GM12878 (cell line): ENCODE results near the gene ERN1. TPM values are rescaled to one million over a fixed set of nuclear protein-coding genes. Genes with fewer than 3 reads are reported as not detected.

Source experiments
- ATAC-seq: fragments of 200-7000 bp; cut with Tn5 transposase; 3 replicates; pipeline ENCODE4 v1.9.1; 2020; ENCODE audit warnings: mild to moderate bottlenecking, moderate library complexity
- BruUV-seq: library from RNA; stranded (reverse); fragments of 400-500 nt; replicated peaks from 2 replicates; lab custom pipeline; 2021; lab: Mats Ljungman, UMichigan
- CTCF ChIA-PET: fragments of 300-600 bp; sonication (Branson Sonifier 250); formaldehyde crosslinking; extraction: SDS; loops from one replicate; lab custom pipeline; 2021; ENCODE audit warnings: inconsistent platforms; lab: Yijun Ruan, JAX
- POLR2A ChIA-PET: fragments of 350-600 bp; formaldehyde crosslinking; extraction: SDS; loops from one replicate; lab custom pipeline; 2021; ENCODE audit warnings: inconsistent platforms; lab: Charles Lee
- RAD21 ChIA-PET: fragments of 300-600 bp; sonication (Branson Sonifier 250); formaldehyde crosslinking; loops from one replicate; lab custom pipeline; 2023; ENCODE audit warnings: antibody characterized with exemption; ENCODE audit not compliant: unreplicated experiment; lab: Charles Lee
- SMC1A ChIA-PET: fragments of 300-600 bp; sonication (Branson Sonifier 250); formaldehyde crosslinking; loops from one replicate; lab custom pipeline; 2023; ENCODE audit not compliant: unreplicated experiment, uncharacterized antibody; lab: Charles Lee
- DNase-seq: peaks from one replicate; pipeline ENCODE4 v3.0.0-alpha.2; 2011; ENCODE audit warnings: low read depth, low spot score
- FAIRE-seq: peaks from 3 replicates; lab custom pipeline; 2011; peaks lifted over from hg19 to GRCh38; lab: Jason Lieb, UNC
- H2AFZ ChIP-seq: 2 replicates; pipeline ENCODE4 v1.6.0; 2011; ENCODE audit warnings: low read depth, low read length, control low read depth; ENCODE audit not compliant: control insufficient read depth
- H3K27ac ChIP-seq: 2 replicates; pipeline ENCODE4 v1.5.1; 2011; ENCODE audit warnings: control low read depth; ENCODE audit not compliant: control insufficient read depth, insufficient read depth
- H3K27me3 ChIP-seq, 2 experiments: replicated peaks in 1 of 2; 2 replicates each; pipeline versions ENCODE4 v1.6.0 to v1.6.1; 2011; ENCODE audit warnings: low read length in 1 of 2; ENCODE audit not compliant: control insufficient read depth in 2 of 2, insufficient read depth in 2 of 2
- H3K36me3 ChIP-seq, 2 experiments: 2 replicates each; pipeline ENCODE4 v1.5.1; 2011; ENCODE audit warnings: low read length in 1 of 2; ENCODE audit not compliant: control insufficient read depth in 2 of 2, insufficient read depth in 2 of 2
- H3K4me1 ChIP-seq: 2 replicates; pipeline ENCODE4 v1.6.1; 2011; ENCODE audit warnings: mild to moderate bottlenecking, low read length, moderate library complexity, mixed read lengths; ENCODE audit not compliant: control insufficient read depth, insufficient read depth
- H3K4me2 ChIP-seq: 2 replicates; pipeline ENCODE4 v1.6.0; 2011; ENCODE audit warnings: control low read depth; ENCODE audit not compliant: control insufficient read depth, insufficient read depth
- H3K4me3 ChIP-seq: fragments of 200-600 bp; sonication (generic); 2 replicates; pipeline ENCODE4 v1.5.1; 2016
- H3K79me2 ChIP-seq: 2 replicates; pipeline ENCODE4 v1.6.0; 2011; ENCODE audit warnings: low read length; ENCODE audit not compliant: control insufficient read depth, insufficient read depth
- H3K9ac ChIP-seq: 2 replicates; pipeline ENCODE4 v1.8.0; 2011; ENCODE audit warnings: low read length, control low read depth, mixed read lengths; ENCODE audit not compliant: control insufficient read depth, insufficient read depth
- H3K9me3 ChIP-seq: replicated peaks from 3 replicates; pipeline ENCODE4 v1.5.1; 2011; ENCODE audit warnings: mild to moderate bottlenecking, low read length; ENCODE audit not compliant: control insufficient read depth, insufficient read depth
- H4K20me1 ChIP-seq: 2 replicates; pipeline ENCODE4 v1.6.0; 2011; ENCODE audit not compliant: control insufficient read depth, insufficient read depth
- BACH1 ChIP-seq: fragments of 450-650 bp; IDR thresholded peaks from 2 replicates; pipeline ENCODE4 v1.6.1; 2017; ENCODE audit warnings: mild to moderate bottlenecking, borderline replicate concordance
- CHD2 ChIP-seq: IDR thresholded peaks from 2 replicates; pipeline ENCODE4 v1.6.1; 2011; ENCODE audit warnings: low read depth, low read length, improper control_type of control experiment, borderline replicate concordance
- DPF2 ChIP-seq: fragments of 450-650 bp; IDR thresholded peaks from 2 replicates; pipeline ENCODE4 v1.6.1; 2017; ENCODE audit warnings: mild to moderate bottlenecking
- EZH2 ChIP-seq: IDR thresholded peaks from 2 replicates; pipeline ENCODE4 v1.6.1; 2012; ENCODE audit warnings: low read depth, mild to moderate bottlenecking, control low read depth, inconsistent platforms, low read length, borderline replicate concordance; ENCODE audit not compliant: control insufficient read depth
- HDGF ChIP-seq: fragments of 450-650 bp; IDR thresholded peaks from 2 replicates; pipeline ENCODE4 v1.6.1; 2016; ENCODE audit warnings: antibody characterized with exemption
- KDM1A ChIP-seq: fragments of 200-600 bp; sonication (generic); IDR thresholded peaks from 2 replicates; pipeline ENCODE4 v1.6.1; 2016; ENCODE audit warnings: borderline replicate concordance
- MEF2A ChIP-seq: IDR thresholded peaks from 2 replicates; pipeline ENCODE4 v1.6.1; 2011; ENCODE audit warnings: low read depth, mild to moderate bottlenecking, low read length, moderate library complexity; ENCODE audit not compliant: insufficient read depth
- NFXL1 ChIP-seq: fragments of 450-650 bp; IDR thresholded peaks from 2 replicates; pipeline ENCODE4 v1.6.1; 2017; ENCODE audit warnings: antibody characterized with exemption, mild to moderate bottlenecking, borderline replicate concordance
- NR2F1 ChIP-seq: fragments of 450-650 bp; conservative IDR thresholded peaks from 2 replicates; pipeline ENCODE4 v1.6.1; 2017; ENCODE audit warnings: mild to moderate bottlenecking
- PAX8 ChIP-seq: fragments of 450-650 bp; IDR thresholded peaks from 2 replicates; pipeline ENCODE4 v1.6.1; 2017; ENCODE audit warnings: mild to moderate bottlenecking, moderate library complexity
- RCOR1 ChIP-seq: conservative IDR thresholded peaks from 2 replicates; pipeline ENCODE4 v1.6.1; 2012; ENCODE audit warnings: low read depth, low read length, improper control_type of control experiment
- SMAD5 ChIP-seq: IDR thresholded peaks from 2 replicates; pipeline ENCODE4 v1.6.1; 2016; ENCODE audit warnings: antibody characterized with exemption, low read depth
- SP1 ChIP-seq: IDR thresholded peaks from one replicate; pipeline ENCODE4 v1.6.1; 2011; ENCODE audit warnings: low read depth, low read length
- WRNIP1 ChIP-seq: IDR thresholded peaks from 2 replicates; pipeline ENCODE4 v1.6.1; 2011; ENCODE audit warnings: low read depth, low read length, improper control_type of control experiment, borderline replicate concordance
- WGBS: methylation state at CpG from one replicate; pipeline ENCODE4 v1.1.6; 2016; ENCODE audit warnings: low lambda C conversion rate; ENCODE audit not compliant: insufficient replicate concordance, insufficient coverage; ENCODE audit errors: missing lambda C conversion rate; 5-methylcytosine and 5-hydroxymethylcytosine counted together
- in situ Hi-C: fragments of 300-500 bp; cut with MboI; formaldehyde crosslinking; loops from 9 replicates; pipeline ENCODE4 v1.14.3; 2018; ENCODE audit warnings: mixed read lengths
- intact Hi-C: fragments of 100-400 bp; cut with micrococcal nuclease; formaldehyde crosslinking; loops from one replicate; pipeline ENCODE4 v1.14.2; 2022; ENCODE audit not compliant: unreplicated experiment
- polyA plus RNA-seq, 11 experiments: library from polyadenylated mRNA; depleted of rRNA in 4 of 11; unstranded in 6 of 11; stranded (reverse) in 5 of 11; fragments of >200 nt; fragmentation: Nextera tagmentation in 4 of 11; fragmentation: Illumina TruSeq in 1 of 11; extraction: Ambion mirVana in 4 of 11; extraction: Trizol in 1 of 11; gene quantifications; 1 replicate in 1 of 11; 2 replicates in 10 of 11; pipeline versions ENCODE4 v1.2.1 to v1.2.3, GENCODE V29; 2011 to 2016; ENCODE audit warnings: inconsistent platforms in 2 of 11, missing spikeins in 2 of 11, low read depth in 1 of 11
- total RNA-seq, 4 experiments: library from RNA; depleted of rRNA in 3 of 4; stranded (reverse); fragments of >200 nt in 3 of 4; fragmentation: Illumina TruSeq in 1 of 4; extraction: Trizol in 1 of 4; gene quantifications; 2 replicates each; pipeline versions ENCODE4 v1.2.1 to v1.2.3, GENCODE V29; 2013 to 2021
- TF ChIP-seq, protein P1 (sequence below): IDR thresholded peaks from 2 replicates; pipeline ENCODE4 v1.6.1; 2011; ENCODE audit warnings: mild to moderate bottlenecking, low read depth, low read length, moderate library complexity; ENCODE audit not compliant: insufficient replicate concordance
- TF ChIP-seq, protein P2 (sequence below): IDR thresholded peaks from 2 replicates; pipeline ENCODE4 v1.6.1; 2011; ENCODE audit warnings: borderline replicate concordance, low read depth, mild to moderate bottlenecking, moderate library complexity, mixed read lengths, low read length; ENCODE audit not compliant: insufficient read depth; ENCODE audit errors: extremely low read length
- TF ChIP-seq, protein P3 (sequence below): fragments of 450-650 bp; IDR thresholded peaks from 2 replicates; pipeline ENCODE4 v1.6.1; 2016; ENCODE audit warnings: mild to moderate bottlenecking
- TF ChIP-seq, protein P4 (sequence below): fragments of 450-650 bp; IDR thresholded peaks from 2 replicates; pipeline ENCODE4 v1.6.1; 2018; ENCODE audit warnings: borderline replicate concordance, mild to moderate bottlenecking; ENCODE audit not compliant: partially characterized antibody

ERN1 gene
- total and polyA plus RNA-seq, 10 of the 15 experiments (the other 5 are each of a cell fraction or from before 2014, with no cell fraction given) = 2.6 to 19.2 (median 7.6) TPM

DNA sequence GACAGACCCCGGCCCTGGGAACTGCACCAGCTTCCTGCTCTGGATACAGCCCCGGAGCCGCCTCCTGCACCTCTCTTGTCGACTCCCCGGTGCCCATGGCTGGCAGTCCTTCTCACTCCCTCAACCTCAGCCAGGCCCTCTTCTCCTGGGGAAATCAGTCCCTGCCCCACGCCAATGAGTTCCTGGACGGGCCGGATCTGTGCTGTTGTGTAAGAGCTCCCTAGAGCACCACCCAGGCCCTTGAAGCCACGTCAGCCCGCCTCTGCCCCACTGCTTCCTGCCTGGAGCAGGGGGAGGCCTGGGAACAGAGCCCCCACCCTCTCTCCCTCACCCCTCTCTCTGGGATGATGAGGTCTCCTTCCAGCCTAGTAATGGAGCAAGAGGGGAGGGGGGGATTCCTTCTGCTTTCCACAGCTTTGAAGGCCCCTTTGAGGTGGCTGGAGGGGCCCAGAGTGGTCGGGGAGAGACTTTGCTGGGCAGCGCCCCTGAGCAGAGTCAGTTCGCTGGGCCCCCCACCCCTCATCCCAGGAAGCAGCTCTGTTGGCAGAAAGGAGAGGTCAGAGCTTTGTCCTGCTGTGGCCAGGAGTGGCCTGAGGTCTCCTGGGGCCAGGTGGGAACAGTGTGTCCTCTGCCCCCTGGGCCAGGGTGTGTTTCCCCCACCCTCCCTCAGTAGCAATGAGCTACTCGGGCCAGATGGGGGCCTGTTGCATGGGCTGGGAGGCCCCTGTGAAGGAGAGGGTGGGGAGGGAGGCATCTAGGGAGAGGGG lies 128.0 kb downstream of the ERN1 start:
- CTCF ChIA-PET = interaction anchor here (0.5 to 1.4 kb wide), 2 partner anchors 11 to 25 kb away, joined by 3 to 4 read pairs; no protein-coding TSS in a partner anchor
- no peak overlapping the region for H3K4me2 ChIP-seq
- ATAC-seq (no peak), FAIRE-seq (no peak), DNase-seq (no peak)
- no peaks in the 10 kb centered on the region for H3K79me2 ChIP-seq
- no peaks in the 10 kb centered on the region for H3K9me3 ChIP-seq
- SMC1A ChIA-PET = no interaction called here
- RAD21 ChIA-PET = no interaction called here
- BruUV-seq = no TSS peak
- peaks cover 8 to 17% of the 10 kb centered on the region in 2 experiments; a peak in 3 of 4 replicates for H3K36me3 ChIP-seq
- no peak overlapping the region for H3K27ac ChIP-seq
- 83% methylated on average over 14 of the region's 14 CpGs for whole genome bisulfite sequencing
- POLR2A ChIA-PET = no interaction called here
- peaks cover 4% of the 10 kb centered on the region for H3K4me1 ChIP-seq
- H2AFZ ChIP-seq = no peak overlapping the region
- intact Hi-C loops (no loop called here), in situ Hi-C loops (no loop called here)
- H4K20me1 ChIP-seq = no peaks in the 10 kb centered on the region
- no peak overlapping the region for H3K4me3 ChIP-seq
- no peak overlapping the region for H3K9ac ChIP-seq
- peaks cover 3 to 4% of the 10 kb centered on the region in 2 experiments; a peak in 3 of 4 replicates for H3K27me3 ChIP-seq
- no peak for TF ChIP-seq NR2F1
- TF ChIP-seq SMAD5 = no peak
- TF ChIP-seq KDM1A = no peak
- TF ChIP-seq CHD2 = no peak
- no peak for TF ChIP-seq DPF2
- no peak for TF ChIP-seq SP1
- TF ChIP-seq, protein P1, sequence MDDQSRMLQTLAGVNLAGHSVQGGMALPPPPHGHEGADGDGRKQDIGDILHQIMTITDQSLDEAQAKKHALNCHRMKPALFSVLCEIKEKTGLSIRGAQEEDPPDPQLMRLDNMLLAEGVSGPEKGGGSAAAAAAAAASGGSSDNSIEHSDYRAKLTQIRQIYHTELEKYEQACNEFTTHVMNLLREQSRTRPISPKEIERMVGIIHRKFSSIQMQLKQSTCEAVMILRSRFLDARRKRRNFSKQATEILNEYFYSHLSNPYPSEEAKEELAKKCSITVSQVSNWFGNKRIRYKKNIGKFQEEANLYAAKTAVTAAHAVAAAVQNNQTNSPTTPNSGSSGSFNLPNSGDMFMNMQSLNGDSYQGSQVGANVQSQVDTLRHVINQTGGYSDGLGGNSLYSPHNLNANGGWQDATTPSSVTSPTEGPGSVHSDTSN = no peak
- no peak for TF ChIP-seq HDGF
- TF ChIP-seq, protein P2, sequence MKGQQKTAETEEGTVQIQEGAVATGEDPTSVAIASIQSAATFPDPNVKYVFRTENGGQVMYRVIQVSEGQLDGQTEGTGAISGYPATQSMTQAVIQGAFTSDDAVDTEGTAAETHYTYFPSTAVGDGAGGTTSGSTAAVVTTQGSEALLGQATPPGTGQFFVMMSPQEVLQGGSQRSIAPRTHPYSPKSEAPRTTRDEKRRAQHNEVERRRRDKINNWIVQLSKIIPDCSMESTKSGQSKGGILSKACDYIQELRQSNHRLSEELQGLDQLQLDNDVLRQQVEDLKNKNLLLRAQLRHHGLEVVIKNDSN = no peak
- TF ChIP-seq, protein P3, sequence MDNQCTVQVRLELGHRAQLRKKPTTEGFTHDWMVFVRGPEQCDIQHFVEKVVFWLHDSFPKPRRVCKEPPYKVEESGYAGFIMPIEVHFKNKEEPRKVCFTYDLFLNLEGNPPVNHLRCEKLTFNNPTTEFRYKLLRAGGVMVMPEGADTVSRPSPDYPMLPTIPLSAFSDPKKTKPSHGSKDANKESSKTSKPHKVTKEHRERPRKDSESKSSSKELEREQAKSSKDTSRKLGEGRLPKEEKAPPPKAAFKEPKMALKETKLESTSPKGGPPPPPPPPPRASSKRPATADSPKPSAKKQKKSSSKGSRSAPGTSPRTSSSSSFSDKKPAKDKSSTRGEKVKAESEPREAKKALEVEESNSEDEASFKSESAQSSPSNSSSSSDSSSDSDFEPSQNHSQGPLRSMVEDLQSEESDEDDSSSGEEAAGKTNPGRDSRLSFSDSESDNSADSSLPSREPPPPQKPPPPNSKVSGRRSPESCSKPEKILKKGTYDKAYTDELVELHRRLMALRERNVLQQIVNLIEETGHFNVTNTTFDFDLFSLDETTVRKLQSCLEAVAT = no peak
- TF ChIP-seq RCOR1 = no peak
- TF ChIP-seq BACH1 = no peak
- TF ChIP-seq MEF2A = no peak
- TF ChIP-seq NFXL1 = no peak
- TF ChIP-seq WRNIP1 = no peak
- no peak for TF ChIP-seq PAX8
- TF ChIP-seq EZH2 = no peak
- TF ChIP-seq, protein P4, sequence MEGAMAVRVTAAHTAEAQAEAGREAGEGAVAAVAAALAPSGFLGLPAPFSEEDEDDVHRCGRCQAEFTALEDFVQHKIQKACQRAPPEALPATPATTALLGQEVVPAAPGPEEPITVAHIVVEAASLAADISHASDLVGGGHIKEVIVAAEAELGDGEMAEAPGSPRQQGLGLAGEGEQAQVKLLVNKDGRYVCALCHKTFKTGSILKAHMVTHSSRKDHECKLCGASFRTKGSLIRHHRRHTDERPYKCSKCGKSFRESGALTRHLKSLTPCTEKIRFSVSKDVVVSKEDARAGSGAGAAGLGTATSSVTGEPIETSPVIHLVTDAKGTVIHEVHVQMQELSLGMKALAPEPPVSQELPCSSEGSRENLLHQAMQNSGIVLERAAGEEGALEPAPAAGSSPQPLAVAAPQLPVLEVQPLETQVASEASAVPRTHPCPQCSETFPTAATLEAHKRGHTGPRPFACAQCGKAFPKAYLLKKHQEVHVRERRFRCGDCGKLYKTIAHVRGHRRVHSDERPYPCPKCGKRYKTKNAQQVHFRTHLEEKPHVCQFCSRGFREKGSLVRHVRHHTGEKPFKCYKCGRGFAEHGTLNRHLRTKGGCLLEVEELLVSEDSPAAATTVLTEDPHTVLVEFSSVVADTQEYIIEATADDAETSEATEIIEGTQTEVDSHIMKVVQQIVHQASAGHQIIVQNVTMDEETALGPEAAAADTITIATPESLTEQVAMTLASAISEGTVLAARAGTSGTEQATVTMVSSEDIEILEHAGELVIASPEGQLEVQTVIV = no peak
